Common myeloid progenitor, CD34-positive (primary cell): Measurements from ENCODE around the gene DCAF16.

Source experiments
- CTCF ChIA-PET: fragments of 350-600 bp; sonication (Branson Sonifier 250); formaldehyde crosslinking; loops from one replicate; lab custom pipeline; 2021; ENCODE audit warnings: antibody characterized with exemption; lab: Charles Lee
- POLR2A ChIA-PET: fragments of 350-600 bp; sonication (Branson Sonifier 250); formaldehyde crosslinking; loops from one replicate; lab custom pipeline; 2021; ENCODE audit warnings: antibody characterized with exemption; lab: Charles Lee
- DNase-seq, 3 donors: peaks; one replicate each; pipeline versions ENCODE4 v3.0.0 to v3.0.0-alpha.2; 2013
- H3K27ac ChIP-seq, 2 experiments: 1 replicate in 1 of 2; 2 replicates in 1 of 2; pipeline ENCODE4 v1.7.0; 2013; ENCODE audit warnings: inconsistent platforms in 2 of 2, low read length in 2 of 2, mild to moderate bottlenecking in 2 of 2, low read depth in 1 of 2, moderate library complexity in 1 of 2; ENCODE audit not compliant: severe bottlenecking in 2 of 2, insufficient read depth in 1 of 2, poor library complexity in 1 of 2
- H3K27me3 ChIP-seq, 5 experiments: replicated peaks in 2 of 5; 1 replicate in 3 of 5; 2 replicates in 2 of 5; pipeline versions ENCODE4 v1.6.1 to v1.7.0; 2013; ENCODE audit warnings: low read length in 4 of 5, mild to moderate bottlenecking in 2 of 5, moderate library complexity in 2 of 5, inconsistent platforms in 1 of 5; ENCODE audit not compliant: insufficient read depth in 5 of 5, control insufficient read depth in 4 of 5
- H3K36me3 ChIP-seq, 4 experiments: 1 replicate in 2 of 4; 2 replicates in 2 of 4; pipeline versions ENCODE4 v1.6.1 to v1.7.0; 2013; ENCODE audit warnings: low read length in 3 of 4, control low read depth in 1 of 4, mild to moderate bottlenecking in 1 of 4; ENCODE audit not compliant: control insufficient read depth in 4 of 4, insufficient read depth in 4 of 4
- H3K4me1 ChIP-seq, 4 experiments: 1 replicate in 3 of 4; 2 replicates in 1 of 4; pipeline versions ENCODE4 v1.6.1 to v1.7.1; 2013; ENCODE audit warnings: low read length in 3 of 4, mild to moderate bottlenecking in 3 of 4, control low read depth in 1 of 4, inconsistent platforms in 1 of 4, moderate library complexity in 1 of 4; ENCODE audit not compliant: control insufficient read depth in 4 of 4, insufficient read depth in 4 of 4; ENCODE audit errors: control extremely low read depth in 1 of 4
- H3K4me3 ChIP-seq, 7 experiments: 1 replicate in 4 of 7; 2 replicates in 3 of 7; pipeline versions ENCODE4 v1.5.1 to v1.7.0; 2013; ENCODE audit warnings: mild to moderate bottlenecking in 7 of 7, low read length in 6 of 7, moderate library complexity in 6 of 7, inconsistent platforms in 2 of 7, low read depth in 2 of 7, control low read depth in 1 of 7; ENCODE audit not compliant: insufficient read depth in 4 of 7, control insufficient read depth in 1 of 7; ENCODE audit errors: extremely low read depth in 1 of 7
- H3K9me3 ChIP-seq, 5 experiments: 1 replicate in 4 of 5; 2 replicates in 1 of 5; pipeline versions ENCODE4 v1.6.1 to v1.7.1; 2013; ENCODE audit warnings: low read length in 4 of 5, mild to moderate bottlenecking in 2 of 5, inconsistent platforms in 1 of 5, low read depth in 1 of 5, moderate library complexity in 1 of 5; ENCODE audit not compliant: control insufficient read depth in 4 of 5, insufficient read depth in 2 of 5; ENCODE audit errors: control extremely low read depth in 1 of 5
- WGBS: methylation state at CpG from one replicate; pipeline ENCODE4 v1.1.5; 2013; ENCODE audit not compliant: insufficient coverage; 5-methylcytosine and 5-hydroxymethylcytosine counted together

DCAF16 gene

GRCh38 chr4:17823871-17824669 is 13.5 kb upstream of the DCAF16 start:
- H3K4me1 ChIP-seq = peaks cover 0 to 1% (median 0%) of the 10 kb centered on the region in 4 experiments
- peaks cover 0 to 52% (median 12%) of the 10 kb centered on the region in 4 experiments for H3K36me3 ChIP-seq
- no peak overlapping the region for H3K27ac ChIP-seq
- DNase-seq = no peak
- H3K27me3 ChIP-seq = no peaks in the 10 kb centered on the region
- no peaks in the 10 kb centered on the region for H3K9me3 ChIP-seq
- ChIA-PET CTCF (no interaction called here), POLR2A (no interaction called here)
- WGBS = no CpG with 5 or more reads among the region's 1 CpG
- peak overlapping the region in 1 of 7 experiments; percentile 4 for H3K4me3 ChIP-seq

GRCh38 chr4:17817027-17817426 is 6.5 kb upstream of the DCAF16 start:
- Histone ChIP-seq H3K36me3 (peaks cover 0 to 22% (median 0%) of the 10 kb centered on the region in 4 experiments), H3K4me3 (peak overlapping the region in 1 of 7 experiments; percentile 25), H3K27ac (no peak overlapping the region), H3K27me3 (no peaks in the 10 kb centered on the region), H3K9me3 (no peaks in the 10 kb centered on the region), H3K4me1 (peaks cover 0 to 21% (median 13%) of the 10 kb centered on the region in 4 experiments)
- WGBS = 47% methylated on average over 3 of the region's 5 CpGs
- ChIA-PET POLR2A (interaction anchor here (0.6 kb wide), 1 partner anchor 62 kb away, joined by 3 read pairs; no protein-coding TSS in a partner anchor), CTCF (interaction anchor here (0.9 to 2.3 kb wide), 12 partner anchors 8 to 778 kb away, joined by 3 to 18 read pairs (median 3); no protein-coding TSS in a partner anchor)
- peak; percentile 58 to 80 (median 76) for DNase-seq

GRCh38 chr4:17816142-17816541 is 5.6 kb upstream of the DCAF16 start:
- POLR2A ChIA-PET = no interaction called here

GRCh38 chr4:17814140-17814539 is 3.6 kb upstream of the DCAF16 start:
- ChIA-PET CTCF (no interaction called here), POLR2A (no interaction called here)
- peak overlapping the region in 3 of 7 experiments; percentile 11 to 56 (median 46) for H3K4me3 ChIP-seq
- H3K27ac ChIP-seq = peak overlapping the region in 1 of 2 experiments; percentile 32
- peaks cover 4 to 38% (median 23%) of the 10 kb centered on the region in 4 experiments for H3K4me1 ChIP-seq
- WGBS = 0% methylated on average over 1 of the region's 3 CpGs
- H3K36me3 ChIP-seq = peaks cover 0 to 18% (median 0%) of the 10 kb centered on the region in 4 experiments
- H3K27me3 ChIP-seq = no peaks in the 10 kb centered on the region
- no peaks in the 10 kb centered on the region for H3K9me3 ChIP-seq
- DNase-seq = peak; percentile 55 to 84 (median 81)

More at GRCh38 chr4:17816142-17816541, 5.6 kb upstream of the DCAF16 start:
- Histone ChIP-seq H3K9me3 (no peaks in the 10 kb centered on the region), H3K27ac (no peak overlapping the region), H3K4me1 (peaks cover 0 to 25% (median 16%) of the 10 kb centered on the region in 4 experiments), H3K36me3 (peaks cover 0 to 22% (median 0%) of the 10 kb centered on the region in 4 experiments), H3K27me3 (no peaks in the 10 kb centered on the region), H3K4me3 (no peak overlapping the region)
- 99% methylated on average over 12 of the region's 12 CpGs for WGBS
- no peak for DNase-seq
- CTCF ChIA-PET = interaction anchor here (1.0 to 2.3 kb wide), 8 partner anchors 9 to 779 kb away, joined by 3 to 18 read pairs (median 6); no protein-coding TSS in a partner anchor

- WGBS = 86% methylated on average over 3 of the region's 3 CpGs
- no peaks in the 10 kb centered on the region for H3K27me3 ChIP-seq
- H3K9me3 ChIP-seq = no peaks in the 10 kb centered on the region
- POLR2A ChIA-PET = no interaction called here
- no peak for DNase-seq
- peaks cover 11 to 51% (median 32%) of the 10 kb centered on the region in 4 experiments for H3K4me1 ChIP-seq
- H3K27ac ChIP-seq = peak overlapping the region; percentile 36 to 98
- CTCF ChIA-PET = no interaction called here
- H3K4me3 ChIP-seq = peak overlapping the region in 3 of 7 experiments; percentile 94 to 99 (median 99)
- H3K36me3 ChIP-seq = peaks cover 0 to 12% (median 1%) of the 10 kb centered on the region in 4 experiments
Observed at GRCh38 chr4:17812801-17813200, 2.2 kb upstream of the DCAF16 start.

- DNase-seq = no peak
- POLR2A ChIA-PET = no interaction called here
- Histone ChIP-seq H3K27me3 (no peaks in the 10 kb centered on the region), H3K27ac (peak overlapping the region; percentile 36 to 98), H3K9me3 (no peaks in the 10 kb centered on the region), H3K4me3 (peak overlapping the region in 5 of 7 experiments; percentile 90 to 99 (median 96)), H3K36me3 (peaks cover 0 to 18% (median 4%) of the 10 kb centered on the region in 4 experiments), H3K4me1 (peaks cover 17 to 58% (median 38%) of the 10 kb centered on the region in 4 experiments)
- 17% methylated on average over 1 of the region's 3 CpGs for WGBS
- CTCF ChIA-PET = no interaction called here
Observed at GRCh38 chr4:17812125-17812524, 1.6 kb upstream of the DCAF16 start.
